CD14-positive monocyte (primary cell): Measurements from ENCODE around the gene ZNF497. TPM values are rescaled to one million over a fixed set of nuclear protein-coding genes. Genes with fewer than 3 reads are reported as not detected.

ENCODE experiments used
- DNase-seq, 3 donors: peaks; one replicate each; pipeline ENCODE4 v3.0.0-alpha.2; 2011 to 2022
- H2AFZ ChIP-seq: 2 replicates; pipeline ENCODE4 v1.6.0; 2012; ENCODE audit warnings: mild to moderate bottlenecking, low read depth, low read length, inconsistent platforms; ENCODE audit not compliant: insufficient read depth, poor library complexity, severe bottlenecking
- H3K27ac ChIP-seq, 2 donors: 1 replicate in 1 of 2; 2 replicates in 1 of 2; pipeline ENCODE4 v1.5.1; 2012 to 2013; ENCODE audit warnings: low read length in 2 of 2, control low read depth in 1 of 2, inconsistent platforms in 1 of 2, low read depth in 1 of 2, mild to moderate bottlenecking in 1 of 2
- H3K27me3 ChIP-seq, 2 donors: one replicate each; pipeline versions ENCODE4 v1.6.0 to v1.6.1; 2011 to 2013; ENCODE audit warnings: low read length in 2 of 2; ENCODE audit not compliant: control insufficient read depth in 2 of 2, insufficient read depth in 2 of 2
- H3K36me3 ChIP-seq, 2 donors: replicated peaks in 1 of 2; 1 replicate in 1 of 2; 2 replicates in 1 of 2; pipeline versions ENCODE4 v1.5.1 to v1.6.1; 2012 to 2013; ENCODE audit warnings: low read length in 2 of 2, control low read depth in 1 of 2, inconsistent platforms in 1 of 2, mild to moderate bottlenecking in 1 of 2; ENCODE audit not compliant: insufficient read depth in 2 of 2, control insufficient read depth in 1 of 2
- H3K4me1 ChIP-seq, 2 donors: 1 replicate in 1 of 2; 2 replicates in 1 of 2; pipeline versions ENCODE4 v1.5.1 to v1.6.1; 2012 to 2013; ENCODE audit warnings: low read length in 2 of 2, control low read depth in 1 of 2, inconsistent platforms in 1 of 2, mild to moderate bottlenecking in 1 of 2, moderate library complexity in 1 of 2; ENCODE audit not compliant: insufficient read depth in 2 of 2, control insufficient read depth in 1 of 2
- H3K4me2 ChIP-seq: replicated peaks from 2 replicates; pipeline ENCODE3; 2012; ENCODE audit warnings: low read length, moderate library complexity, mild to moderate bottlenecking; ENCODE audit not compliant: poor library complexity, severe bottlenecking; ENCODE audit errors: extremely low read depth
- H3K4me3 ChIP-seq, 3 experiments: fragments of 200-600 bp in 1 of 3; sonication (generic) in 1 of 3; replicated peaks in 1 of 3; 1 replicate in 2 of 3; 2 replicates in 1 of 3; pipeline ENCODE4 v1.5.1; 2011 to 2013; ENCODE audit warnings: low read length in 3 of 3, mild to moderate bottlenecking in 3 of 3, control low read depth in 2 of 3, low read depth in 2 of 3, inconsistent platforms in 1 of 3, moderate library complexity in 1 of 3
- H3K79me2 ChIP-seq: 2 replicates; pipeline ENCODE4 v1.6.0; 2012; ENCODE audit warnings: mild to moderate bottlenecking, control low read depth, inconsistent platforms, low read length, moderate library complexity; ENCODE audit not compliant: insufficient read depth
- H3K9ac ChIP-seq: 2 replicates; pipeline ENCODE4 v1.6.0; 2017; ENCODE audit warnings: low read length, mild to moderate bottlenecking; ENCODE audit not compliant: insufficient read depth, poor library complexity, severe bottlenecking
- H3K9me3 ChIP-seq, 2 donors: replicated peaks in 1 of 2; 1 replicate in 1 of 2; 2 replicates in 1 of 2; pipeline versions ENCODE4 v1.5.1 to v1.6.1; 2012 to 2013; ENCODE audit warnings: low read length in 2 of 2, control low read depth in 1 of 2; ENCODE audit not compliant: control insufficient read depth in 1 of 2, insufficient read depth in 1 of 2
- H4K20me1 ChIP-seq: 2 replicates; pipeline ENCODE4 v1.6.0; 2012; ENCODE audit warnings: mild to moderate bottlenecking, low read length, control low read depth, moderate library complexity; ENCODE audit not compliant: insufficient read depth
- H3K27ac Mint-ChIP-seq, 7 donors: one replicate each; pipeline ENCODE4 v1.8.0; 2020; ENCODE audit warnings: mild to moderate bottlenecking in 7 of 7, mixed read lengths in 7 of 7, moderate library complexity in 6 of 7, inconsistent platforms in 2 of 7
- H3K27me3 Mint-ChIP-seq, 3 donors: one replicate each; pipeline ENCODE4 v1.8.0; 2021 to 2022; ENCODE audit warnings: low read depth in 3 of 3, mild to moderate bottlenecking in 3 of 3, mixed read lengths in 3 of 3, moderate library complexity in 3 of 3, inconsistent platforms in 1 of 3
- H3K36me3 Mint-ChIP-seq, 2 donors: one replicate each; pipeline ENCODE4 v1.8.0; 2020; ENCODE audit warnings: mixed read lengths in 2 of 2, inconsistent platforms in 1 of 2, mild to moderate bottlenecking in 1 of 2
- H3K4me1 Mint-ChIP-seq: one replicate; pipeline ENCODE4 v1.8.0; 2020; ENCODE audit warnings: mild to moderate bottlenecking, mixed read lengths
- H3K4me3 Mint-ChIP-seq, 2 donors: one replicate each; pipeline ENCODE4 v1.8.0; 2020; ENCODE audit warnings: mild to moderate bottlenecking in 2 of 2, mixed read lengths in 2 of 2, moderate library complexity in 1 of 2
- H3K9me3 Mint-ChIP-seq, 7 donors: one replicate each; pipeline ENCODE4 v1.8.0; 2020 to 2022; ENCODE audit warnings: mixed read lengths in 7 of 7, mild to moderate bottlenecking in 6 of 7, moderate library complexity in 6 of 7, inconsistent platforms in 2 of 7
- CTCF ChIP-seq: fragments of 200-600 bp; IDR thresholded peaks from one replicate; pipeline ENCODE4 v1.8.0; 2022; ENCODE audit warnings: antibody characterized with exemption, mild to moderate bottlenecking
- WGBS: methylation state at CpG from one replicate; pipeline ENCODE4 v1.1.5; 2013; ENCODE audit warnings: missing lambda C conversion rate; ENCODE audit not compliant: insufficient coverage; 5-methylcytosine and 5-hydroxymethylcytosine counted together
- intact Hi-C, 2 donors: fragments of 100-400 bp; cut with micrococcal nuclease; formaldehyde crosslinking; loops; one replicate each; pipeline versions ENCODE4 v1.15.0 to v1.15.1; 2023
- polyA plus RNA-seq, 3 donors: library from polyadenylated mRNA; depleted of rRNA in 1 of 3; unstranded in 2 of 3; stranded (reverse) in 1 of 3; fragments of 300-500 nt in 2 of 3; fragments of >200 nt in 1 of 3; fragmentation: Illumina TruSeq in 2 of 3; gene quantifications; 1 replicate in 2 of 3; 2 replicates in 1 of 3; pipeline ENCODE4 v1.2.3, GENCODE V29; 2012 to 2021

ZNF497 gene
- polyA plus RNA-seq, 3 donors = 0.28 to 0.60 (median 0.41) TPM

GRCh38 chr19:58332697-58333096, 29.9 kb downstream of the ZNF497 start:
- Histone ChIP-seq H3K36me3 (peaks cover 13 to 28% of the 10 kb centered on the region in 2 donors), H2AFZ (no peak overlapping the region), H3K27ac (no peak overlapping the region), H4K20me1 (no peaks in the 10 kb centered on the region), H3K4me1 (peaks cover 4 to 6% of the 10 kb centered on the region in 2 donors), H3K4me2 (no peak overlapping the region), H3K79me2 (peaks cover 11% of the 10 kb centered on the region), H3K9ac (no peak overlapping the region), H3K27me3 (no peaks in the 10 kb centered on the region), H3K9me3 (no peaks in the 10 kb centered on the region), H3K4me3 (no peak overlapping the region)
- peaks cover 0 to 2% (median 1%) of the 10 kb centered on the region in 3 donors for H3K27me3 Mint-ChIP-seq
- H3K4me1 Mint-ChIP-seq = peaks cover 6% of the 10 kb centered on the region
- DNase-seq = no peak
- no peak overlapping the region for H3K27ac Mint-ChIP-seq
- H3K4me3 Mint-ChIP-seq = no peak overlapping the region
- intact Hi-C loops = no loop called here
- TF ChIP-seq CTCF = no peak
- WGBS = no CpG with 5 or more reads among the region's 1 CpG
- peaks cover 25 to 28% of the 10 kb centered on the region in 2 donors for H3K36me3 Mint-ChIP-seq
- H3K9me3 Mint-ChIP-seq = no peaks in the 10 kb centered on the region

- Histone ChIP-seq H3K9ac (no peak overlapping the region), H4K20me1 (no peaks in the 10 kb centered on the region), H3K27ac (no peak overlapping the region), H3K4me3 (no peak overlapping the region), H3K4me1 (peaks cover 18 to 19% of the 10 kb centered on the region in 2 donors), H2AFZ (no peak overlapping the region), H3K36me3 (peaks cover 6 to 8% of the 10 kb centered on the region in 2 donors), H3K4me2 (no peak overlapping the region), H3K9me3 (no peaks in the 10 kb centered on the region), H3K79me2 (peaks cover 20% of the 10 kb centered on the region), H3K27me3 (no peaks in the 10 kb centered on the region)
- Mint-ChIP-seq H3K27ac (no peak overlapping the region), H3K36me3 (peaks cover 10% of the 10 kb centered on the region in 2 donors), H3K4me3 (no peak overlapping the region), H3K9me3 (no peaks in the 10 kb centered on the region), H3K27me3 (no peaks in the 10 kb centered on the region), H3K4me1 (peaks cover 6% of the 10 kb centered on the region)
- intact Hi-C loops = no loop called here
- no peak for TF ChIP-seq CTCF
- no peak for DNase-seq
- 93% methylated on average over 3 of the region's 4 CpGs for WGBS
Measured at GRCh38 chr19:58330458-58330857, 32.1 kb downstream of the ZNF497 start.
